ENCODE measurements around the gene TCP11L1.

The TCP11L1 gene

GRCh38 chr11:33039274-33040032 lies at the start of gene TCP11L1:
TCP11L1 (plus strand) TSS chr11:33039572; CDS start chr11:33043774, 4,202 bp downstream.
- Mint-ChIP-seq H3K27ac (peak within 1 kb of the TSS; percentile 95), H3K36me3 (ENCODE audit: low read depth) (peaks cover 13% of the 10 kb centered on the region), H3K4me3 (peak within 1 kb of the TSS; percentile 88), H3K9me3 (no peaks in the 10 kb centered on the region), H3K4me1 (ENCODE audit: low read depth) (peaks cover 50% of the 10 kb centered on the region), H3K27me3 (peaks cover 5% of the 10 kb centered on the region)

DNA sequence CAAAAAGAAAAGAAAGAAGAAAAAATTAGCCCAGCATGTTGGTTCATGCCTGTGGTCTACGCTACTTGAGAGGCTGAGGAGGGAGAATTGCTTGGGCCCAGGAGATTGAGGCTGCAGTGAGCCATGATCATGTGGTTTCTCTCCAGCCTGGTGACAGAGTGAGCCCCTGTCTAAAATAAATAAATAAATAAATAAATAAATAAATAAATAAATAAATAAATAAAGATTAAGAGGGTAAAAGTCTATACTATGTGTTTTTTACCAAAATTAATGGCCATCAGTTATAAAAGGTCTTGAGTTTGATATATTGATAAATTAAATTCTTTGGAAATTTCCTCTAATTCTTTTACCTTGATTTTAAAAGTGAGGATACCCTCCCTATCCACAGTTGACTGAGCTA lies 48.9 kb upstream of the TCP11L1 start:
- Mint-ChIP-seq H3K27me3 (peaks cover 3% of the 10 kb centered on the region), H3K9me3 (peaks cover 7% of the 10 kb centered on the region), H3K4me1 (ENCODE audit: low read depth) (no peaks in the 10 kb centered on the region), H3K27ac (no peak overlapping the region), H3K4me3 (no peak overlapping the region), H3K36me3 (ENCODE audit: low read depth) (no peaks in the 10 kb centered on the region)

DNA sequence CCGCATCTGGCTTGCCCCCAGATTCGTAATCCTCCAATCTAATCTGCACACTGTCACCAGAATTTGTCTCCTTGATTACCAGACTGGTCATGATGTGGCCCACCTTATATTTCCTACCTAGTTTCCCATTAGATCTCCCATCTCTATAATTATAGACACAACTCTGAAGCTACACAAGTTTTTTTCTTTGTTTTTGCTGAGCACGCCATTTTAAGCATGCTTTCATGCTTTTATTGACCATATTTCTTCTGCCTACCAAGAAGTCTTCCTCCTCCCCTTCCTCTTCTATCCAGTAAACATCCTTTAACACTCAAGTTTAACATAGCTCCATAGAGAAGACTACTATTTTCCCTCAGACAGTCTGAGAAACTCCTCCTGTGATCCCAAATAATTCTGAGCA lies 47.9 kb upstream of the TCP11L1 start:
- Mint-ChIP-seq H3K27ac (no peak overlapping the region), H3K36me3 (ENCODE audit: low read depth) (no peaks in the 10 kb centered on the region), H3K27me3 (peaks cover 3% of the 10 kb centered on the region), H3K4me1 (ENCODE audit: low read depth) (no peaks in the 10 kb centered on the region), H3K4me3 (no peak overlapping the region), H3K9me3 (peaks cover 7% of the 10 kb centered on the region)

DNA sequence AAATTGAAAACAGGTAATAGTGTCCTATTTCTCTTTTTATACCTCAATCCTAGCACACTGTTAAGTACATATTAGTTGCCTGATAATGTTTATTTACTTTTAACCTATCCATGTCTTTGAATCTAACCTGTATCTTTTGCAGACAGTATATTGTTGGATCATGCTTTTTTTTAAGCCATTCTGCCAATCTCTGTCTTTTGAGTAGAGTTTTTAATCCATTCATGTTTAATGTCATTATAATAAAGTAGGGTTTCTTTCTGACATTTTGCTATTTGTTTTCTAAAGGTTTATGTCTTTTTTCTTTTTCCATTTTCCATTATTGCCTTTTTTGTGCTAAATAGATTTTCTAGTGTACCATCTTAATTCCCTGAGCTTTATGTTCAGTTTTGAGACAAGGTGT lies 47.5 kb upstream of the TCP11L1 start:
- H3K4me1 Mint-ChIP-seq (ENCODE audit: low read depth): no peaks in the 10 kb centered on the region
- H3K36me3 Mint-ChIP-seq (ENCODE audit: low read depth): no peaks in the 10 kb centered on the region
- no peak overlapping the region for H3K4me3 Mint-ChIP-seq
- H3K9me3 Mint-ChIP-seq: peaks cover 7% of the 10 kb centered on the region
- peaks cover 3% of the 10 kb centered on the region for H3K27me3 Mint-ChIP-seq
- H3K27ac Mint-ChIP-seq: no peak overlapping the region

GRCh38 chr11:33000181-33000580 lies 39.2 kb upstream of the TCP11L1 start:
- H3K4me1 Mint-ChIP-seq (ENCODE audit: low read depth): peaks cover 9% of the 10 kb centered on the region
- peaks cover 5% of the 10 kb centered on the region for H3K27me3 Mint-ChIP-seq
- no peak overlapping the region for H3K4me3 Mint-ChIP-seq
- H3K9me3 Mint-ChIP-seq: peaks cover 12% of the 10 kb centered on the region
- no peaks in the 10 kb centered on the region for H3K36me3 Mint-ChIP-seq (ENCODE audit: low read depth)
- no peak overlapping the region for H3K27ac Mint-ChIP-seq

- Mint-ChIP-seq H3K9me3 (peaks cover 12% of the 10 kb centered on the region), H3K4me3 (no peak overlapping the region), H3K27ac (no peak overlapping the region), H3K36me3 (ENCODE audit: low read depth) (no peaks in the 10 kb centered on the region), H3K27me3 (peaks cover 4% of the 10 kb centered on the region), H3K4me1 (ENCODE audit: low read depth) (peaks cover 20% of the 10 kb centered on the region)
Observed at GRCh38 chr11:33001281-33001680, 38.1 kb upstream of the TCP11L1 start.

GRCh38 chr11:33001751-33002542 lies 37.4 kb upstream of the TCP11L1 start:
- H3K27ac Mint-ChIP-seq: no peak overlapping the region
- H3K27me3 Mint-ChIP-seq: peaks cover 4% of the 10 kb centered on the region
- H3K4me1 Mint-ChIP-seq (ENCODE audit: low read depth): peaks cover 24% of the 10 kb centered on the region
- peaks cover 12% of the 10 kb centered on the region for H3K9me3 Mint-ChIP-seq
- H3K4me3 Mint-ChIP-seq: no peak overlapping the region
- no peaks in the 10 kb centered on the region for H3K36me3 Mint-ChIP-seq (ENCODE audit: low read depth)

GRCh38 chr11:33005175-33005574 lies 34.2 kb upstream of the TCP11L1 start:
- Mint-ChIP-seq H3K4me3 (no peak overlapping the region), H3K36me3 (ENCODE audit: low read depth) (no peaks in the 10 kb centered on the region), H3K9me3 (peaks cover under 1% of the 10 kb centered on the region), H3K4me1 (ENCODE audit: low read depth) (peaks cover 24% of the 10 kb centered on the region), H3K27ac (no peak overlapping the region), H3K27me3 (no peaks in the 10 kb centered on the region)

- Mint-ChIP-seq H3K4me1 (ENCODE audit: low read depth) (peaks cover 32% of the 10 kb centered on the region), H3K36me3 (ENCODE audit: low read depth) (no peaks in the 10 kb centered on the region), H3K27me3 (no peaks in the 10 kb centered on the region), H3K27ac (no peak overlapping the region), H3K4me3 (no peak overlapping the region), H3K9me3 (no peaks in the 10 kb centered on the region)
Observed at GRCh38 chr11:33006010-33006409, 33.4 kb upstream of the TCP11L1 start.

DNA sequence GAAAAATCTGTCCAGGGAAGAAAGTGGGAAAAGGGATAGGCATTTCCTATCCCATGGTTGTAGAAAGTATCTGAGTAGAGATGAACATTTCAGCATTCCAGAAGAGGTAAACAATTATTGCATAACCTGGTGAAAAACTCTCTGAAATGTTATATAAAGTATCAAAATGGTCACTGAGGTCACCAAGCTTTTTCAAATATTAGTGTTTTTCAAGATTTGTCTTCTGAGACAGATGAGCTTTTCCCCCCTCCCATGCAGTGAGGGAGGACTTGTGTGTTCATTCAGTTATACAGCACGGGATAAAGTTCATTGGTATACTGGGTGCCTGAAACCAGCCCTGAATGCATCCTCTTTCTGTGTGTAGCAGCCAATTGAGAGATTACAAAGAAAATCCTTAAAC lies 25.6 kb upstream of the TCP11L1 start:
- Mint-ChIP-seq H3K36me3 (ENCODE audit: low read depth) (no peaks in the 10 kb centered on the region), H3K9me3 (no peaks in the 10 kb centered on the region), H3K4me1 (ENCODE audit: low read depth) (peaks cover 45% of the 10 kb centered on the region), H3K27ac (no peak overlapping the region), H3K4me3 (no peak overlapping the region), H3K27me3 (peaks cover 24% of the 10 kb centered on the region)

DNA sequence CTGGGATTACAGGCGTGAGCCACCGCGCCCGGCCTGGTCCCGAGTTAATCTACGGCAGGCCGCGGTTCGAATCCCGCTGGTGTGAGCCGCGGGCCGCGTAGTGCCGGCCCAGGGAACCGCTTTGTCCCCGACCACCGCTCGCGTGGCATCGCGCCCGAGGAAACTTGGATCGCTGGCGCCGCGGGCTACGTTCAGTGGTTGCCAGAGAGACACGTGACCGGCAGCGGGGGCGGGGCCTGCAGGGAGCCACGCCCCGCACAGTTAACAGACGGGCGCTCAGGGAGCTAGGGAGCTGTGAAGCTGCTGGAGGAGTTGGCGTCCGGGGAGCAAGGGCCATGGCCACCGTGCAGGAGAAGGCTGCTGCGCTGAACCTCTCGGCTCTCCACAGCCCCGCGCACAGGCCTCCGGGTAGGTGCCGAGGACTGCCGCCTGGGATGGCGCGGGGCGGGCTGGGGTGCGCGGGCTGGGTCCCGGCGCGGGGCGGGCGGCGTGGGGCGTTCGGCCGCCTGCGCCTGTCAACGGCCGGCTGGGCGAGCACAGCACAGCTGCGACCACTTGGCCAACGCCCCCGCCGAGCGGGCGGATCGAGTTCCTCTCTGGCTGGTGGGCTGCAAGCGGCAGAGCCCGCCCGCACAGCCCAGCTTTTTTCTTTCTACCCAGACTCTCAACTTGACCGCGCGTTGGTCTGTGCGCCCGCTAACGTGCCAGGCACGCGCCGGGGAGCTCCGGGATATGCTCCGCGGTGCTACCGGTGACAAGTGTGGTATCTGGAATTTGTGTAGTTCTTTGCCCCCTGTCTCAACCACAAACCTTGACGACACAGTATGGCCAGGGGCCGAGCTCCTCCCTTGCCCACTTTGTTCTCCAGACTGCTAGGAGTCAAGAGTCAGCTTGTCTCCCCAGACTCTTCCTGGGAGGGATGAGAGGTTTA lies 23.5 kb upstream of the TCP11L1 start, which contains the start of gene DEPDC7:
Gene DEPDC7 (plus strand): TSS at position 258 of the 931 bp plus-strand sequence. CDS start 78 bp downstream, at position 336.
- H3K4me3 Mint-ChIP-seq: peak within 1 kb of the TSS; percentile 80
- H3K27ac Mint-ChIP-seq: peak within 1 kb of the TSS; percentile 49
- no peaks in the 10 kb centered on the region for H3K9me3 Mint-ChIP-seq
- H3K27me3 Mint-ChIP-seq: peaks cover 26% of the 10 kb centered on the region
- no peaks in the 10 kb centered on the region for H3K36me3 Mint-ChIP-seq (ENCODE audit: low read depth)
- H3K4me1 Mint-ChIP-seq (ENCODE audit: low read depth): peaks cover 39% of the 10 kb centered on the region

GRCh38 chr11:33016654-33017053 lies 22.7 kb upstream of the TCP11L1 start:
- H3K4me1 Mint-ChIP-seq (ENCODE audit: low read depth): peaks cover 37% of the 10 kb centered on the region
- no peaks in the 10 kb centered on the region for H3K36me3 Mint-ChIP-seq (ENCODE audit: low read depth)
- peak overlapping the region; percentile 78 for H3K4me3 Mint-ChIP-seq
- H3K27me3 Mint-ChIP-seq: peaks cover 26% of the 10 kb centered on the region
- no peak overlapping the region for H3K27ac Mint-ChIP-seq
- no peaks in the 10 kb centered on the region for H3K9me3 Mint-ChIP-seq

DNA sequence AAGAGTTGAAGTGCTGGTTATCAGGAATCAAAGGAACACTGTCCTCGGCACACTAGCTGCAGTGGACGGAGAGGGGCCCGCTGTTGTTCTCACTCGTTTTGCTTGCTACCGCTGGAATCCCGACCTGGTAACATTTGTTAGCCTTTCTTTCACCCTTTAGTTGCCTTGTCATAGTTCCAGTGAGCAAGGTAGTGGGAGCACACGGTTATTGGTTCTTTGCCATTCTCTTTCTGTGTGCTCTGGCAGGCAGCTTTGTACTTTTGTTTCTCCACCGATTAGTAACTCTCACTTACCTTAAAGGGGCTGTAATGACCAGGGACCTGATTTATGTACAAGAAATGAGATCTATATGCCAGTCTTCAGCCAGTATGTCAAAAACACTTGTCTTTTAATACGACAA lies 21.9 kb upstream of the TCP11L1 start:
- H3K36me3 Mint-ChIP-seq (ENCODE audit: low read depth): no peaks in the 10 kb centered on the region
- no peak overlapping the region for H3K27ac Mint-ChIP-seq
- H3K9me3 Mint-ChIP-seq: no peaks in the 10 kb centered on the region
- peaks cover 35% of the 10 kb centered on the region for H3K4me1 Mint-ChIP-seq (ENCODE audit: low read depth)
- H3K27me3 Mint-ChIP-seq: peaks cover 26% of the 10 kb centered on the region
- H3K4me3 Mint-ChIP-seq: peak overlapping the region; percentile 78

- Mint-ChIP-seq H3K36me3 (ENCODE audit: low read depth) (no peaks in the 10 kb centered on the region), H3K27me3 (peaks cover 26% of the 10 kb centered on the region), H3K4me1 (ENCODE audit: low read depth) (peaks cover 30% of the 10 kb centered on the region), H3K4me3 (no peak overlapping the region), H3K27ac (no peak overlapping the region), H3K9me3 (no peaks in the 10 kb centered on the region)
Observed at GRCh38 chr11:33017965-33018364, 21.4 kb upstream of the TCP11L1 start.

Measured in stimulated activated naive CD8-positive, alpha-beta T cell treated with anti-CD3 and anti-CD28 coated beads, Interleukin-15, Interleukin-2, amounts not matched to agents 100 ng/mL and 50 ng/mL, for 24 hours (primary cell).